Endodermal cell (in vitro differentiated cells): ENCODE measurements around the gene DUOXA2. TPM values are rescaled to one million over a fixed set of nuclear protein-coding genes. Genes with fewer than 3 reads are reported as not detected.
A peak's percentile ranks its signal among the peaks of the same experiment; 100 is the strongest.
"Not testable (repeated sequence)": the region's sequence is repeated elsewhere in the genome, so short reads cannot be mapped to it uniquely, and the experiment has no call there.

ENCODE experiments used
- DNase-seq: peaks from one replicate; pipeline ENCODE4 v3.0.0-alpha.2; 2017
- H3K27ac ChIP-seq: 2 replicates; pipeline ENCODE4 v1.5.1; 2013; ENCODE audit warnings: mild to moderate bottlenecking, low read depth, low read length, moderate library complexity
- H3K27me3 ChIP-seq: 2 replicates; pipeline ENCODE4 v1.6.1; 2013; ENCODE audit warnings: mild to moderate bottlenecking, low read length, moderate library complexity; ENCODE audit not compliant: insufficient read depth, control insufficient read depth, poor library complexity, severe bottlenecking
- H3K36me3 ChIP-seq: 2 replicates; pipeline ENCODE4 v1.7.0; 2013; ENCODE audit warnings: mild to moderate bottlenecking, low read length, moderate library complexity; ENCODE audit not compliant: control insufficient read depth, insufficient read depth
- H3K4me1 ChIP-seq: one replicate; pipeline ENCODE4 v1.7.0; 2013; ENCODE audit warnings: low read length; ENCODE audit not compliant: control insufficient read depth, insufficient read depth
- H3K4me3 ChIP-seq: 2 replicates; pipeline ENCODE4 v1.5.1; 2013; ENCODE audit warnings: mild to moderate bottlenecking, low read length, moderate library complexity
- H3K9ac ChIP-seq: 2 replicates; pipeline ENCODE4 v1.6.1; 2013; ENCODE audit warnings: mild to moderate bottlenecking, low read length, moderate library complexity; ENCODE audit not compliant: poor library complexity, severe bottlenecking; ENCODE audit errors: extremely low read depth
- H3K9me3 ChIP-seq: 2 replicates; pipeline ENCODE4 v1.6.1; 2013; ENCODE audit warnings: mild to moderate bottlenecking, low read length, moderate library complexity; ENCODE audit not compliant: control insufficient read depth
- H3K27ac Mint-ChIP-seq: 2 replicates; pipeline ENCODE4 v1.8.0; 2020; ENCODE audit warnings: mixed read lengths
- H3K27me3 Mint-ChIP-seq: 2 replicates; pipeline ENCODE4 v1.8.0; 2021; ENCODE audit warnings: mild to moderate bottlenecking, mixed read lengths; ENCODE audit not compliant: insufficient read depth
- H3K36me3 Mint-ChIP-seq: 2 replicates; pipeline ENCODE4 v1.8.0; 2020; ENCODE audit warnings: low read depth, mixed read lengths
- H3K4me1 Mint-ChIP-seq: 2 replicates; pipeline ENCODE4 v1.8.0; 2020; ENCODE audit warnings: mixed read lengths
- H3K4me3 Mint-ChIP-seq: 2 replicates; pipeline ENCODE4 v1.8.0; 2020; ENCODE audit warnings: mild to moderate bottlenecking, moderate library complexity, mixed read lengths
- H3K9me3 Mint-ChIP-seq: 2 replicates; pipeline ENCODE4 v1.8.0; 2020; ENCODE audit warnings: mild to moderate bottlenecking, mixed read lengths
- CTCF ChIP-seq: fragments of 200-600 bp; sonication (generic); conservative IDR thresholded peaks from 2 replicates; pipeline ENCODE4 v1.5.0; 2021; ENCODE audit warnings: antibody characterized with exemption, mild to moderate bottlenecking
- WGBS, 2 experiments: methylation state at CpG; one replicate each; pipeline versions ENCODE4 v1.1.5 to v1.1.7; 2013; ENCODE audit warnings: missing lambda C conversion rate in 2 of 2, mixed read lengths in 1 of 2; ENCODE audit not compliant: insufficient coverage in 1 of 2, insufficient read length in 1 of 2; 5-methylcytosine and 5-hydroxymethylcytosine counted together
- total RNA-seq, 2 donors: library from RNA; stranded (reverse); fragmentation: NEBNext Ultra II Directional in 1 of 2; extraction: Animal tissue kit (Norgen Biotek cat#: 25700) in 1 of 2; gene quantifications; 2 replicates in 1 of 2; 3 replicates in 1 of 2; pipeline ENCODE4 v1.2.1, GENCODE V29; 2021

Gene DUOXA2
- total RNA-seq, 2 donors from 2014 or later, result not detected

- WGBS, 2 experiments, result 23 to 66% methylated on average over 10 to 53 of the region's 57 CpGs
- Histone ChIP-seq H3K27ac (no peak overlapping the region), H3K9me3 (no peaks in the 10 kb centered on the region), H3K9ac (no peak overlapping the region), H3K4me3 (no peak overlapping the region), H3K36me3 (no peaks in the 10 kb centered on the region), H3K4me1 (no peaks in the 10 kb centered on the region), H3K27me3 (peaks cover 84% of the 10 kb centered on the region)
- H3K27me3 Mint-ChIP-seq, result peaks cover 78% of the 10 kb centered on the region
- peak; percentile 83 for DNase-seq
- H3K27ac Mint-ChIP-seq, result no peak overlapping the region
- H3K9me3 Mint-ChIP-seq, result no peaks in the 10 kb centered on the region
- peak overlapping the region; percentile 38 for H3K4me3 Mint-ChIP-seq
- no peaks in the 10 kb centered on the region for H3K36me3 Mint-ChIP-seq
- TF ChIP-seq CTCF, result peak; percentile 55
- peaks cover 3% of the 10 kb centered on the region for H3K4me1 Mint-ChIP-seq
Observed at GRCh38 chr15:45134682-45135604, 20.8 kb downstream of the DUOXA2 start.

GRCh38 chr15:45135705-45136377, 21.7 kb downstream of the DUOXA2 start:
- Mint-ChIP-seq H3K4me3 (peak overlapping the region; percentile 10), H3K27me3 (peaks cover 69% of the 10 kb centered on the region)
- 53% methylated on average over 7 of the region's 37 CpGs; no CpG with 5 or more reads in 1 of the 2 experiments for WGBS, 2 experiments
- not testable (repeated sequence) for H3K27ac ChIP-seq, H3K4me3 ChIP-seq, H3K4me1 Mint-ChIP-seq, H3K36me3 Mint-ChIP-seq, H3K9me3 ChIP-seq, H3K36me3 ChIP-seq, DNase-seq, H3K9me3 Mint-ChIP-seq, H3K9ac ChIP-seq, H3K4me1 ChIP-seq, H3K27ac Mint-ChIP-seq
- peaks cover 75% of the 10 kb centered on the region for H3K27me3 ChIP-seq

- 54% methylated on average over 9 of the region's 10 CpGs; no CpG with 5 or more reads in 1 of the 2 experiments for WGBS, 2 experiments
- no peak overlapping the region for H3K27ac Mint-ChIP-seq
- peaks cover 3% of the 10 kb centered on the region for H3K4me1 Mint-ChIP-seq
- Histone ChIP-seq H3K27me3 (peaks cover 69% of the 10 kb centered on the region), H3K9ac (no peak overlapping the region), H3K4me1 (no peaks in the 10 kb centered on the region), H3K36me3 (no peaks in the 10 kb centered on the region), H3K9me3 (no peaks in the 10 kb centered on the region), H3K4me3 (no peak overlapping the region), H3K27ac (no peak overlapping the region)
- peak; percentile 73 for TF ChIP-seq CTCF
- no peaks in the 10 kb centered on the region for H3K36me3 Mint-ChIP-seq
- H3K4me3 Mint-ChIP-seq, result peak overlapping the region; percentile 10
- DNase-seq, result peak; percentile 81
- peaks cover 65% of the 10 kb centered on the region for H3K27me3 Mint-ChIP-seq
- no peaks in the 10 kb centered on the region for H3K9me3 Mint-ChIP-seq
Observed at GRCh38 chr15:45136378-45136764, 22.2 kb downstream of the DUOXA2 start.
